Transverse colon (tissue), 3 donors: Measurements from ENCODE around the gene HPGDS.

Source experiments
- CTCF ChIP-seq, 5 experiments: fragments of 200-600 bp in 3 of 5; fragments of 450-650 bp in 2 of 5; sonication (generic) in 3 of 5; IDR thresholded peaks; 1 replicate in 2 of 5; 2 replicates in 3 of 5; pipeline ENCODE4 v1.5.1; 2016 to 2017; ENCODE audit warnings: antibody characterized with exemption in 5 of 5, inconsistent platforms in 3 of 5, mild to moderate bottlenecking in 2 of 5, moderate library complexity in 1 of 5
- POLR2A ChIP-seq: fragments of 450-650 bp; IDR thresholded peaks from one replicate; pipeline ENCODE4 v1.6.1; 2016; ENCODE audit warnings: antibody characterized with exemption, mild to moderate bottlenecking, moderate library complexity

- TF ChIP-seq CTCF (IDR thresholded peaks at IDR 0.05) = no peak
- no peak for TF ChIP-seq POLR2A
Measured at GRCh38 chr4:94298725-94299252, 43.8 kb downstream of the HPGDS start.
